ENCODE measurements around the gene TTBK1.

DNA sequence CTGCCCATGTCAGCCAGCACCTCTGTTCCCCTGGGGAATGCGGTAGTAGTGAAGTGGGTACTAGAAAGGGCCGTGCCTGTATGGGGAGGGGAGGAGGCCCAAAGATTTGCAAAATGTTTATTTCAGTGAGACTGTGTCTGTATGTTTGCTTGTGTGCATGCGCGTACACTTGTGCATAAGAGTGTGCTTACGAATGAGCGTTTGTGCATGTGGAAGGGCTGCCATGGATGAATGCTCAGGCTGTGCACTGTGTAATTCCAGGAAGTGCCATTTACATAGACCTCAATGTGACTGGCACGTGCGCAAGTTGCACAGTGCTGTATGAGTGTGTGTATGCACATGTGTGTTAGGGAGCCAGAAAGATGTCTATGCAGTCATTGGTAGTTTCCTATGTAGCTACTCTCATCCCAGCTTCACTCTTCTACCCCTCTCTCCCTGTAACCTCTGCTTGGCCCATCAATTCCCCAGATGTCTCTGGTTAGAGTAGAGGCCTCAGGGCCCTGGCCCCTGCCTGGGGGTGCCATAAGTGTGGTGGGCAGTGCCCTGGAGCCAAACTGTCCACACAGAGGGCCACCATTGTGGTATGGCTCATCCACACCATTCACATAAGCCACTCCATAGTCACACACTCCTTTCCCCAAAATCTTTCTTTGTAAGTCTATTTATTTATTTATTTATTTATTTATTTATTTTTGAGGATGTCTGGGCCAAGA lies 28.0 kb downstream of the TTBK1 start:
- TF ChIP-seq, protein P1, sequence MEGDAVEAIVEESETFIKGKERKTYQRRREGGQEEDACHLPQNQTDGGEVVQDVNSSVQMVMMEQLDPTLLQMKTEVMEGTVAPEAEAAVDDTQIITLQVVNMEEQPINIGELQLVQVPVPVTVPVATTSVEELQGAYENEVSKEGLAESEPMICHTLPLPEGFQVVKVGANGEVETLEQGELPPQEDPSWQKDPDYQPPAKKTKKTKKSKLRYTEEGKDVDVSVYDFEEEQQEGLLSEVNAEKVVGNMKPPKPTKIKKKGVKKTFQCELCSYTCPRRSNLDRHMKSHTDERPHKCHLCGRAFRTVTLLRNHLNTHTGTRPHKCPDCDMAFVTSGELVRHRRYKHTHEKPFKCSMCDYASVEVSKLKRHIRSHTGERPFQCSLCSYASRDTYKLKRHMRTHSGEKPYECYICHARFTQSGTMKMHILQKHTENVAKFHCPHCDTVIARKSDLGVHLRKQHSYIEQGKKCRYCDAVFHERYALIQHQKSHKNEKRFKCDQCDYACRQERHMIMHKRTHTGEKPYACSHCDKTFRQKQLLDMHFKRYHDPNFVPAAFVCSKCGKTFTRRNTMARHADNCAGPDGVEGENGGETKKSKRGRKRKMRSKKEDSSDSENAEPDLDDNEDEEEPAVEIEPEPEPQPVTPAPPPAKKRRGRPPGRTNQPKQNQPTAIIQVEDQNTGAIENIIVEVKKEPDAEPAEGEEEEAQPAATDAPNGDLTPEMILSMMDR (IDR thresholded peaks at IDR 0.05): no peak
- no peak for TF ChIP-seq GATA2 (CRISPR knock-in tag; IDR thresholded peaks at IDR 0.05)
- TF ChIP-seq POLR2AphosphoS5 (IDR thresholded peaks at IDR 0.05; ENCODE audit: low read depth, low read length): no peak
